NCI-H2171 treated with DMSO at 0.1 percent for 48 hours (cell line): ENCODE data around the gene RUBCN.
"Not testable (repeated sequence)": the region's sequence is repeated elsewhere in the genome, so short reads cannot be mapped to it uniquely, and the experiment has no call there.

ENCODE experiments used
- DNase-seq: peaks from one replicate; lab custom pipeline; 2025; lab: John Stamatoyannopoulos, UW

RUBCN gene

GRCh38 chr3:197734667-197735318 is 1.9 kb downstream of the RUBCN start:
- no peak for DNase-seq

- DNase-seq, result no peak
Observed at GRCh38 chr3:197733042-197733441, 3.7 kb downstream of the RUBCN start.

- DNase-seq, result not testable (repeated sequence)
Observed at GRCh38 chr3:197731483-197731882, 5.2 kb downstream of the RUBCN start.

- peak; percentile 77 for DNase-seq
Observed at GRCh38 chr3:197730770-197731169, 5.9 kb downstream of the RUBCN start.

GRCh38 chr3:197730200-197730599 is 6.5 kb downstream of the RUBCN start:
- peak; percentile 92 for DNase-seq

- no peak for DNase-seq
Observed at GRCh38 chr3:197728487-197728886, 8.2 kb downstream of the RUBCN start.

- not testable (repeated sequence) for DNase-seq
Observed at GRCh38 chr3:197727878-197728277, 8.8 kb downstream of the RUBCN start.

GRCh38 chr3:197722734-197723133 is 14.0 kb downstream of the RUBCN start:
- no peak for DNase-seq

GRCh38 chr3:197720694-197721093 is 16.0 kb downstream of the RUBCN start:
- no peak for DNase-seq

GRCh38 chr3:197718891-197719290 is 17.8 kb downstream of the RUBCN start:
- no peak for DNase-seq

- no peak for DNase-seq
Observed at GRCh38 chr3:197714251-197714650, 22.5 kb downstream of the RUBCN start.

GRCh38 chr3:197713477-197713822 is 23.3 kb downstream of the RUBCN start:
- no peak for DNase-seq

- DNase-seq, result peak; percentile 74
Observed at GRCh38 chr3:197711973-197712707, 24.6 kb downstream of the RUBCN start.

GRCh38 chr3:197710965-197711364 is 25.7 kb downstream of the RUBCN start:
- DNase-seq, result not testable (repeated sequence)

- DNase-seq, result no peak
Observed at GRCh38 chr3:197709135-197709534, 27.6 kb downstream of the RUBCN start.

- DNase-seq, result no peak
Observed at GRCh38 chr3:197706658-197707057, 30.0 kb downstream of the RUBCN start.

- DNase-seq, result no peak
Observed at GRCh38 chr3:197701841-197702240, 34.9 kb downstream of the RUBCN start.

GRCh38 chr3:197700095-197700494 is 36.6 kb downstream of the RUBCN start:
- DNase-seq, result no peak

GRCh38 chr3:197697355-197697754 is 39.3 kb downstream of the RUBCN start:
- DNase-seq, result no peak

- no peak for DNase-seq
Observed at GRCh38 chr3:197694251-197694650, 42.5 kb downstream of the RUBCN start.

GRCh38 chr3:197692641-197693040 is 44.1 kb downstream of the RUBCN start:
- no peak for DNase-seq

- DNase-seq, result no peak
Observed at GRCh38 chr3:197690754-197691153, 46.0 kb downstream of the RUBCN start.

- no peak for DNase-seq
Observed at GRCh38 chr3:197687570-197687969, 49.1 kb downstream of the RUBCN start.

- no peak for DNase-seq
Observed at GRCh38 chr3:197686899-197687298, 49.8 kb downstream of the RUBCN start.
